Measurements from ENCODE around the gene KRTAP2-1. TPM values are rescaled to one million over a fixed set of nuclear protein-coding genes. Genes with fewer than 3 reads are reported as not detected.
A peak's percentile ranks its signal among the peaks of the same experiment; 100 is the strongest.

Gene KRTAP2-1
- total RNA-seq, 6 experiments from 2014 or later = 0.38 TPM; not detected in 5

DNA sequence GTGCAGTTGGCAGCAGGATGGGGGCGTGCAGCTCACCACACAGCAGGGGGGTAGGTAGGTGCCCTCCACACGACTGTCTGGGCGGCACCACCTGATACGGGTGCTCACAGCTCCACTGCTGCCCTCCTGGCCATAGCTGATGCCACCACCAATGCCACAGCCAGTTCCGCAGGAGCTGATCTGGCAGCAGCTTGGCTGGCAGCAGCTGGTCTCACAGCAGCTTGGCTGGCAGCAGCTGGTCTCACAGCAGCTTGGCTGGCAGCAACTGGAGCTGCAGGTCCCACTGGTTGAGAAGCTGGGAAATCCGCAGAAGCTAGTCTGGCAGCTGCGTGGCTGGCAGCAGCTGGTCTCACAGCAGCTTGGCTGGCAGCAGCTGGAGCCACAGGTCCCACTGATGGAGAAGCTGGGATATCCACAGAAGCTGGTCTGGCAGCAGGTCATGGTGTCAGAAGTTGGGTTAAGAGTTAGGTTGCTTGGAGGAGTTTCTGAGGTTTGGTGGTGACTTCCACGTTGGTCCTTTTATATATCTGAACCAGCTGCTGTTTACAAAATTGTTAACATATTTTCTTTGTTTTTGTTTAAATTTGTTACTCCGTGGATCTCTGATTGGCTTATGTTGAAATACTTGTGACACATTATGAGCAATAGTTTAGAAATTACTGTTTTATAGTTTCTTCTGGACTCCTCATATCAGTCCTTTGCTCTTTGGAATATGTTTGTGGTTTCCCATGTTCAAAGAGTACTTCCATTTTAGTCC lies 20.2 kb downstream of the KRTAP2-1 start, which contains the start of gene KRTAP1-5:
TSS of gene KRTAP1-5 (minus strand) at position 494 of the 757 bp plus-strand sequence. CDS start at position 441, 53 bp downstream.
- peak; percentile 74 for DNase-seq
- Mint-ChIP-seq H3K4me3 (no peak within 1 kb of the TSS), H3K27ac (peak within 1 kb of the TSS; percentile 53), H3K36me3 (ENCODE audit: low read depth) (peaks cover 7% of the 10 kb centered on the region; the same call in 1 of the 2 replicates), H3K4me1 (ENCODE audit: low read depth) (peaks cover 37% of the 10 kb centered on the region), H3K9me3 (no peaks in the 10 kb centered on the region), H3K27me3 (ENCODE audit: insufficient read depth) (no peaks in the 10 kb centered on the region)
- TF ChIP-seq, protein P1, sequence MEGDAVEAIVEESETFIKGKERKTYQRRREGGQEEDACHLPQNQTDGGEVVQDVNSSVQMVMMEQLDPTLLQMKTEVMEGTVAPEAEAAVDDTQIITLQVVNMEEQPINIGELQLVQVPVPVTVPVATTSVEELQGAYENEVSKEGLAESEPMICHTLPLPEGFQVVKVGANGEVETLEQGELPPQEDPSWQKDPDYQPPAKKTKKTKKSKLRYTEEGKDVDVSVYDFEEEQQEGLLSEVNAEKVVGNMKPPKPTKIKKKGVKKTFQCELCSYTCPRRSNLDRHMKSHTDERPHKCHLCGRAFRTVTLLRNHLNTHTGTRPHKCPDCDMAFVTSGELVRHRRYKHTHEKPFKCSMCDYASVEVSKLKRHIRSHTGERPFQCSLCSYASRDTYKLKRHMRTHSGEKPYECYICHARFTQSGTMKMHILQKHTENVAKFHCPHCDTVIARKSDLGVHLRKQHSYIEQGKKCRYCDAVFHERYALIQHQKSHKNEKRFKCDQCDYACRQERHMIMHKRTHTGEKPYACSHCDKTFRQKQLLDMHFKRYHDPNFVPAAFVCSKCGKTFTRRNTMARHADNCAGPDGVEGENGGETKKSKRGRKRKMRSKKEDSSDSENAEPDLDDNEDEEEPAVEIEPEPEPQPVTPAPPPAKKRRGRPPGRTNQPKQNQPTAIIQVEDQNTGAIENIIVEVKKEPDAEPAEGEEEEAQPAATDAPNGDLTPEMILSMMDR (IDR thresholded peaks at IDR 0.05) = no peak

DNA sequence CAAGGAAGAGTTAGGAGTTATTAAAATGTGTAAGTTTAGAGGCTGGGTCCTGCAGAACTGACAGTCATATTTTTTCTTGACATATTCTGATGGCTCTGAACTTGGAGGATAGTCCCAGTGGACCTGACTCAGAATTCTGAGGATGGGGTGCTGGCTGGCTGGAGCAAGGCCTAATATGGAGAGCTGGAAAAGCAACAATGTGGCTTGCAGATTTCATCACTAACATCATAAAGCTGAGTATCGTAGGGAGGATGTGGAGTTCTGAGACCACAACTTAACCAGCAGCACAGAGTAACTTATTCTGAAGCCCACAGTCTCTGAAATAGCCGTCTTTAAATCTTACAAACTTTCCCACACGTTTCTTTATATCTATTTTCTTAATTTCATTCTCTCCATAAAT lies 22.4 kb downstream of the KRTAP2-1 start:
- no peak for DNase-seq

DNA sequence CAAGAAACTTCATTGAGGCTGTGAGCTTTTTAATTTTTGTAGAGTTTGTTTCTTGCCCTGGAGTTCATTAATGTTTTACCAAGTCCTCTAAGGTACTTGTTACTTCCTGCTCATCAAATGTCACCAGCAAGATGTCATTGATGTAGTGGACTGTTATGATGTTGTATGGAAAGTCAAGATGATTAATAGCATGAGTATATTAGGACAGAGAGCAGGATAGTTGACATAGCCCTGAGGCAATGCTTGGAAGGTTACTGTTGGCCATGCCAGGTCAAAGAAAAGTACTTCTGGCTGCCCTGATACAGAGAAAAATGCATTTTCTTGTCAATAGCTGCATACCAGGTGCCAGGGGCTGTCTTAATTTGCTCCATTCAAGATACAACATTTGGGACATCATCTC lies 26.8 kb downstream of the KRTAP2-1 start:
- H3K9me3 Mint-ChIP-seq = no peaks in the 10 kb centered on the region; the same call in 1 of the 2 replicates
- H3K4me1 Mint-ChIP-seq (ENCODE audit: low read depth) = peaks cover 33% of the 10 kb centered on the region
- no peak overlapping the region for H3K4me3 Mint-ChIP-seq
- H3K27me3 Mint-ChIP-seq (ENCODE audit: insufficient read depth) = no peaks in the 10 kb centered on the region
- no peak for DNase-seq
- H3K27ac Mint-ChIP-seq = no peak overlapping the region
- H3K36me3 Mint-ChIP-seq (ENCODE audit: low read depth) = peaks cover 7% of the 10 kb centered on the region; the same call in 1 of the 2 replicates
- TF ChIP-seq, protein P1 (IDR thresholded peaks at IDR 0.05) = no peak

More for the DNA sequence above, 22.4 kb downstream of the KRTAP2-1 start:
- TF ChIP-seq, protein P1 (IDR thresholded peaks at IDR 0.05) = no peak
- Mint-ChIP-seq H3K9me3 (no peaks in the 10 kb centered on the region; the same call in 1 of the 2 replicates), H3K27ac (no peak overlapping the region), H3K36me3 (ENCODE audit: low read depth) (peaks cover 7% of the 10 kb centered on the region; the same call in 1 of the 2 replicates), H3K4me3 (no peak overlapping the region), H3K4me1 (ENCODE audit: low read depth) (peaks cover 45% of the 10 kb centered on the region), H3K27me3 (ENCODE audit: insufficient read depth) (no peaks in the 10 kb centered on the region)

DNA sequence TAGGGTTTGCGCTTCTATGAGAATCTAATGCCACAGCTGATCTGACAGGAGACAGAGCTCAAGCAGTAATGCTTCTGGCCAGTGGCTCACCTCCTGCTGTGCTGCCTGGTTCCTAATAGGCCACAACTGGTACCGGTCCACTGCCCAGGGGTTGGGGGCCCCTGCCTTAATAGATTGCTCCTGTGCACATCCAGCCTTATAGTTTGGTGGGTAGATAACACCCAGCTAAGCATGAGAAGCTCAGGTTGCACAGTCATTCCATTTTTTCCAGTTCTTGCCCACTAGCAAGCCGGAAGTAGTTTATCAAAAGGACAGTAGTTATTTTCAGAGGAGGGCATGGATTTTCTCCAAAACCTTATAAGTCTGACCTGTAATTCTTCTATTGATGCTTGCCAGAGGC lies 27.7 kb downstream of the KRTAP2-1 start:
- H3K9me3 Mint-ChIP-seq = no peaks in the 10 kb centered on the region; the same call in 1 of the 2 replicates
- no peak overlapping the region for H3K27ac Mint-ChIP-seq

DNA sequence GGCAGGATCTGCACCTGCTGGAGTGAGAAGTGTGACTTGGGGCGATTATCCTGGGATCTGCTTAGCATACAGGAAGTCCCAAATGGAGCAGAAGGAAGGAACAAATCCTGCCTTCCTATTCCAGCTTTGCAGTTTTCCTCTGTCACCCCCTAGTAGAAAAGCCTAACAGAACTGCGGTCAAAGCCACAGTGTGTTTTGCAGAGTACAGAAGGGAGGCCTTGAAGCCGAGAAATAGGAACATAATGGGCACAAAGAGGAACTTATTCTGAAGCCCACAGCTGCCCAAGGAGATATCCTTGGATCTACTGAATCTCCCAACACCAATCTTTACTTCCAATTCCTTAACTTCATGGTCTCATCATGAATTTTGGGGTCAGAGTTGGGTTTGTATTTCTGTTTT lies 28.6 kb downstream of the KRTAP2-1 start:
- Mint-ChIP-seq H3K9me3 (no peaks in the 10 kb centered on the region; the same call in 1 of the 2 replicates), H3K4me3 (no peak overlapping the region), H3K36me3 (ENCODE audit: low read depth) (peaks cover 7% of the 10 kb centered on the region; the same call in 1 of the 2 replicates), H3K27me3 (ENCODE audit: insufficient read depth) (no peaks in the 10 kb centered on the region), H3K4me1 (ENCODE audit: low read depth) (peaks cover 24% of the 10 kb centered on the region), H3K27ac (no peak overlapping the region)
- DNase-seq = no peak
- TF ChIP-seq, protein P1 (IDR thresholded peaks at IDR 0.05) = no peak

More for the DNA sequence above, 27.7 kb downstream of the KRTAP2-1 start:
- DNase-seq = no peak
- Mint-ChIP-seq H3K27me3 (ENCODE audit: insufficient read depth) (no peaks in the 10 kb centered on the region), H3K36me3 (ENCODE audit: low read depth) (peaks cover 7% of the 10 kb centered on the region; the same call in 1 of the 2 replicates), H3K4me1 (ENCODE audit: low read depth) (peaks cover 24% of the 10 kb centered on the region), H3K4me3 (no peak overlapping the region)
- TF ChIP-seq, protein P1 (IDR thresholded peaks at IDR 0.05) = no peak

Data from HFFc6 (cell line).